GM04504 (cell line): Measurements from ENCODE around the gene KAT6B.

ENCODE experiments used
- DNase-seq: peaks from one replicate; pipeline ENCODE4 v3.0.0-alpha.2; 2012; ENCODE audit warnings: low read depth

Gene KAT6B

DNA sequence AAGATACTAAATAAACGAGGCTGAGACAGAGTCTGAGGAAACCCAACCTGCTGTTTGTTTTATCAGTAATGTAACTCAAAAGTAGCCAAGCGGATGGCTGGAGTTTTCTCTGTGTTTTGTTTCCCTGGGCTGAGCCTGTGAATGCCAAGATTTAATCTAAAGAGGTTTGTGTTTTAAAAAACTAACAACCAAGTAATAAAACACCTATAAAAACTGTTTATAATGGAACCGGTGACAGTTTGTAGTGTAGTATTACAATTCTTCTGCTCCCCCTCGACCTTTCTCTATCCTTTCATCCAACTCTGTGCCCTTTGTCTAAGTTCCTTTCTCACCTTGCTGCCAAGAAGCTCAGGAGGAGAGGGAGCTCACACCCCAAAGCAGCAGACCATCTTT, 2.6 kb upstream of the KAT6B start:
- DNase-seq, result no peak

DNA sequence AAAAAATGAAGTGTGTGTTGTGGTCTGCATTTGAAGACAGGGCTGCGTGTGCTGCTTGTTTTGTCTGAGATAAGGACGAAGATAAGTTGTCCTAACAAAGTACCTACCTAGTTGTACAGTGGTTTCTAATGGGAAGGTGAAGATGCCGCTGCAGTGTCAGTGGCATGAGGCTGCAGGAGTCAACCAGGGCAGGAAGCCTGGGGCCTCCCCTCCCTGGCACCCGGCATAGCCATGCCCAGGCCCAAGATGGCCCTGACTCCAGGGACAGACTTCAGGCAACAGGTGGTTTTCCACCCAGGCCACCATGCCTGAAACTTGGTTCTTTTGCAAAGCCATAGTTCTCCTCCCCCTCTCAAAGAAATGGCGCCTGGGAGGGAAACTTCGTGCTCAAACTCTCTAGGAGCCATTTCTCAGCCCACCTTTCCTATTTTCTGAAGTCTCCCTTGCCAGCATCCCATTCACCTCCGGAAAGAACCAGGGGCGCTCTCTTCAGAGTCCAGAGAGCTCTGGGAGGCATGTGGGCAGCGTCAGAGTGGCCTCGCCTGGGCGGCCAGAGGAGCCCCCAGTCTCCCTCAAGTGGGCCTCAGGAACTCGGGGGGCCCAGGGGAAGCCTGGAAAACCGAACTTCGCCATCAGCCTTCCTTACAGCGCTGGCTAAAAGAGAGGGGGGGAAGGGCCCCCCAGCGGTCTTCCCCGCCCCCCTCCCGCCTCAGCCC, 2.1 kb upstream of the KAT6B start:
- no peak for DNase-seq

DNA sequence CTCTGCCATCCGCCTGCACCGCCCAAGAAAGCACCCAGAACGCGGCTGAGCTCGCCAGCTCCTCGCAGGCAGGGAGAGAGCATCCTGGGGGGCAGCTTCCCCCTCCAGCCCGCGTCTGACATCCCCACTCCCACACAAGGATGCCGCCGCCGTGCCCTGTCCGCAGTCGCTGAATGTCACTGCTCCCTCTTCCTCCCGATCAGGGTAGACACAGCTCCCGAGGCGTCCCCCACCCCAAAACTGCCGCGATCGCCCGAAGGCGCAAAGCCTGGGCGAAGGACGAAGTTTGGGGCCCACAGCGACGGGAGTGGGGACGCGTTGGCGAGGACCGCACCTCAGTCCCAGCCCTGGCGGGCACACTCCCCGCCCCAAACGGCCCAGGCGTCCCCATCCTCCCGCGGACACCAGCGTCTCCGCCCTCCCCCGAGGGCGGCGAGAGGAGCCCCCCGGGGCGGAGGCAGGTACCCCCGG, 1.5 kb upstream of the KAT6B start:
- DNase-seq, result no peak

DNA sequence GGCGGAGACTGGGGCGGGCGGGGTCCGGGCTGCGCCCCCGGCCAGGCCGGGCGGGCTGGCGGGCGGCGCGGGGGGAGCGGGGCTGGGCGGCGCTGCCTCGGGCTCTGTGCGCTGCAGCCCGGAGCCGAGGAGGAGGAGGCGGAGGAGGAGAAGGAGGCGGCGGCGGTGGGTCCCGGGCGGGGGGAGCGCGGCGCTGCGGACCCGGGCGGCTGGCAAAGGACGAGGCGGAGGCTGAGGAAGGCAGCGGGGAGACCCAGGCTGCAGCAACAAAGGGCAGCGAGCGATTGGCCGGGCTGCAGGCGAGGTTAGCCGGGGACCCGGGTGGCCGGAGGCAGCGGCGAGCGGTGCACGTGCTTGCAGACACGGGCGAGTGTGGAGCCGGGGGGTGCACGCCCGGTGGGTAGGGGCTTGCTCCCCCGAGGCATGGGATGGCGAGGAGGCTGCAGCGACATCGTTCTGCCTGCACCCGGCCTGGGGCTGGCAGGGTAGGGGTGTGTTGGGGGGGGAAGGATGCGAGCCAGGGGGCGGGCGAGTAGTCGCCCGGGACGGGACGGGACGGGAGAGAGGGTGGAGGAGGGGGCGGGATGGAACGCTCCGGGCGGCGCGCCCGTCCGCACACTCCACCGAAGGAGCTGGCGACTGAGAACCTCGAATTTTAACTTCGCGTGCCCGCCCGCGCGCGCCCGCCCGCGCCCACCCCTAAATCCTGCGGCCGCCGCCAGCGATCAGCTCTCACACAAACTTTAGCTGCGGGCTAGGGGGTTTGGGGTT, 844 bp upstream of the KAT6B start:
- DNase-seq, result no peak

DNA sequence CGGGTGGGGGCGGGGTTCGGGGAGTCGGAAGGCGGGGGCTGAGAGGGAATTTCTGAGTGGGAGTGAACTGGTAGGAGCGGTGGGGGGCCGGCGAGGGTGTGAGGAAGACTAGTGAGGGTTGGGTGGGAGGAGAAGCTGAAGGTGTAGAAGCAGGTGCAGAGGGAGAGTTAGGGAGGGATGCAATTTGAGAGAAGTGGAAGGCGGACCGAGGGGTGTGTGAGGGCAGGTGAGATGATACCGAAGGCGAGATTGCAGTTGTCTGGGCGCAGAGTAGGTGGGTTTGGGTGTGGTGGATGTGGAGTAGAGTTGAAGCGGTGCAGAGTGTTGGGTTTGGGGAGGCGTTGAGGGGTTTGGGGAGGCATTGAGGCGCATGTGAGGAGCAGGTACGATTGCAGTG, 643 bp downstream of the KAT6B start:
- no peak for DNase-seq

DNA sequence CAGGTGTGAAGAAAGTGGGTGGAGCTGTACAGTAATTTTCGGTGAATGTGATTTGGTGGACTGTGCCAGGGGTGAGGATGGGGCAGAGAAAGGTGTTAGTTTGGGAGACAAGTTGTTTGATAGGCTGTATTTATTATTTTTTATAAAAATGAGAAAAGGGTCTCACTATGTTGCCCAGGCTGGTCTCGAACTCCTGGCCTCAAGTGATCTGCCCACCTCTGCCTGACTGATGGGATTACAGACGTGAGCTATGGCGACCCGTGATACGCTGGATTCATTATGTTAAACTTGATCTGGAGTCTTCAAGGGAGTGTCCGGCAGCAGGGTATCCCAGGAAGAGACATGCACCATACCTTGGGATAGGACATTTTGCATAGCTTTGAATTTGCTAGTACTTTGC, 1.3 kb downstream of the KAT6B start:
- DNase-seq, result no peak

DNA sequence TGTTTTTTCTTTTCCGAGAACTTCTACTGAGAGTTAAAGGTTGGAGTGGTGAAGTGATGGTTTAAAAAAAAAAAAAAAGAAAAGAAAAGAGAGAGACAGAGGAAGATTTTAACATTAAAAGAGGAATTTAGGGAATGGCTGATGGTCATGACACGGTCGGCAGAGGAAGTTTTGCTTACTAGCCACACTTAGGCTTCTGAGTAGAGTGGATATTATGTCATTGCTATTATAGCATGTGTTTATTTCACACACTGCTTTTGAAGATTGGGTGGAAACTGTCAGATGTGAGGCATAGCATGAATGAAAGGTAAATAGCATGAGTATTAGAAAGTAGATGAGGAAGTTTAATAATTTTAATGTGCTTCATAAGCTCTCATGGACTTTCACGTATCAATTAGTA, 2.5 kb downstream of the KAT6B start:
- no peak for DNase-seq

DNA sequence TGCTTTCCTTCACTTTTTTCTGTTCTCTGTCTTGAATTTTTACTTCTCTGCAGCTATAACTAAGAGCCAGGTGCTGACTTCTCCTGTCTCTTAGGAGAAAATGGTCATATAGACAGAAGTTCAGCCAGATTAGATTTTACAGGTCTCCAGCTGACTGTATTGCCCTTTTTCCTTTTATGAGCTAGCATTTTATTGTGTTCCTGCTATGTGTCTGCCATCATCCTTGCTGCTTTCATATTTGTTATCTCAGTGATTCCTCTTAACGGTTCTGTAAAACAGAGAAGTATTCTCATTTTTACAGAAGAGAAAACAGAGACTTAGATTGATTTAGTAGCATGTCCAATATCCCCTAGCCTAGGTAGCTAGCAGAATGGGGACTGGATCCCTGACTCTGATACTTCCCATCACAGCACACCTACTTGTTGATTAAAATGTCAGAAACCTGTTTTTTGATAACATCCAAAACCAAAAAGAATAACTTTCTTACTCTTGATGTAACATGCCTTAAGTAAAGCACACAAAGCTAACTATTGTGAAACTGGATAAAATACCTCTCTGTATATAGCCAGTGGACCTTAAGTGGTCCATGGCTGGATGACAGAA, 5.2 kb downstream of the KAT6B start:
- no peak for DNase-seq

DNA sequence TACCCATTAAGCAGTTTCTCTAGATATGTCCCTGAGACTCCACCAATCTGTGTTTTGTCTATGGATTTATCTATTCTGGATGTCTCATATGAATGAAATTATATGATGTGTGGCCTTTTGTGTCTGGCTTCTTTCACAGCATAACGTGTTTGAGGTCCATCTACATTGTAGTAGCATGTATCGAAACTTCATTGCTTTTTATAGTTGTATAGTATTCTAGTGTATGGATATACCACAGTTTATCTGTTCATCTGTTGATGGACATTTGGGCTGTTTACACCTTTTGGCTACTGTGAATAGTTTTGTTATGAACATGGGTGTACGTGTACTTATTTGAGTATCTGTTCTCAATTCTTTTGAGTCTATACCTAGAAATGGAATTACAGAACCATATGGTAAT, 9.6 kb downstream of the KAT6B start:
- DNase-seq, result no peak

DNA sequence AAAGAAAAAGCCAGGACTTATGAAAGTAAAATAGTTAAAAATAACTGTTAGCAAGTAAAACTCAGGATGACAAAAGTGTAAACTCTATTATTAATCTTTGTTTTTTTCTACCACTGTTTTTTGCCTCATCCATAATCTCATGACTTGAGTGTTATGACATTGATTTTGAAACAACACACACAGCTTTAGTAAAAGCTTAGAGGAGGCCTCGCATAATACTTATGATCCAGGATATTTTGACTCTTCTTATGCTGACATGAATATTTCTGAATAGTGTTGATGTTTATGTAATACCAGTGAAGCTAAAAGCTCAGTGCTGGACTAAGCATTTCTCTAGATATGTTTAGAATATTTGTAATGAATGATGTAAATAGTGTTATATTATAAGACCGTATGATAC, 10.5 kb downstream of the KAT6B start:
- DNase-seq, result no peak

DNA sequence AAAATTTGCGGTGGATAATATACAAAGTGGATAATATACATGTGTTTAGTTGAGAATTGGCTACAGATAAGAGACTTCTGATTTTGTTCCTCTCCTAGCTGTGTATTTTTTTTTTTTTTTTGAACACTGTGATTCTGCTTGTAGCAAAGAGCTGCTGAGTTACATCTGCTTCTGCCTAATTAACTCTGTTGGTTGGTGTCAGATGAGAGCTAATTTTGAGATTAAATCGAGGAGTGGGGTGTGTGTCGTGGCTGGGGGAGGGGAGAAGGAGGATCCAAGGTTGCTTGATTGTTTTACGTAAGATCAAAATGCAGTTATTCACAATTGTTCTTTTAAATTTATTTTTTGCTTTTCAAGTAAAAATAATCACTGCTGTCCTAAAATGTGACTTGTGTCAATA, 11.3 kb downstream of the KAT6B start:
- DNase-seq, result no peak

DNA sequence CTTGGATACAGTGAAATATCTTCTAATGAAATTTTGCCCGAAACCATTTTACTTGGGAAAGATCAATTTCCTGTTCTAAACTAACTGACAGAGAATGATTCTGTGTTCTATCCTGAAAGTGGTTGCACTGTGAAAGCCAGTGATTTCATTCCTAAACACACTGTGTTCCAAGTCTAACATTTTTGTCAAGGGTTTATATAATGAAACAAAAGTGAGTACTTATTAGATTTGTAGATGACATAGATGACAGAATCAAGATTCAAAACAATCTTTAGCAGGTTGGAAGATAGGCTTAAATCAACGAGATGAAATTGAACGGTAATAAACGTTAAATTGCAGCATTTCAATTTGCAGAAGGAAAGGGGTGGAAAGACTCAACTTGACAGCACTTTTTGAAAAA, 13.3 kb downstream of the KAT6B start:
- no peak for DNase-seq

DNA sequence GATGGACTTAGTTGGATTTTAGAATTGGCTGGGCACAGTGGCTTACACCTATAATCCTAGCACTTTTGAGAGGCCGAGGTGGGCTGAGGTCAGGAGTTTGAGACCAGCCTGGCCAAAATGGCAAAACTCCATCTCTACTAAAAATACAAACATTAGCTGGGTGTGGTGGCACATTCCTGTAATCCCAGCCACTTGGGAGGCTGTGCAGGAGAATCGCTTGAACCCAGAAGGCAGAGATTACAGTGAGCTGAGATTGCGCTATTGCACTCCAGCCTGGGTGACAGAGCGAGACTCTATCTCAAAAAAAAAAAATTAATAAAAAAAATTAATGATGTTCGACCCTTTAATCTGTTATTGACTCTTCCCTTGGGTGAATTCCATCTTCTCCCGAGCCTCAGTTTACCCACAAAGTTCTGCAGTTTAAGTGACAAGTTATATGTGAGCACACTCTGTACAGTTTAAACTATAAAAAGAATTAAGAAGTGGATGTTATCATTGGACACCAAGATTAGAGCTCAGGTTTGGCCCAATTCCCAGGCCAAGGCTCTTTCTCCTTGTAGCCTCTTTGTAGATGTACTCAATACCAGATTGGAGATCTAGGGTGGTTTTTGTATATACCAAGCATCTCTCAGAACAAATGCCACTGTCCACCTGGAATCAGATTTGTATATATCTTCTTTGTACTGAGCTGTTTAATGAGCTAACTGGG, 15.0 kb downstream of the KAT6B start:
- no peak for DNase-seq

DNA sequence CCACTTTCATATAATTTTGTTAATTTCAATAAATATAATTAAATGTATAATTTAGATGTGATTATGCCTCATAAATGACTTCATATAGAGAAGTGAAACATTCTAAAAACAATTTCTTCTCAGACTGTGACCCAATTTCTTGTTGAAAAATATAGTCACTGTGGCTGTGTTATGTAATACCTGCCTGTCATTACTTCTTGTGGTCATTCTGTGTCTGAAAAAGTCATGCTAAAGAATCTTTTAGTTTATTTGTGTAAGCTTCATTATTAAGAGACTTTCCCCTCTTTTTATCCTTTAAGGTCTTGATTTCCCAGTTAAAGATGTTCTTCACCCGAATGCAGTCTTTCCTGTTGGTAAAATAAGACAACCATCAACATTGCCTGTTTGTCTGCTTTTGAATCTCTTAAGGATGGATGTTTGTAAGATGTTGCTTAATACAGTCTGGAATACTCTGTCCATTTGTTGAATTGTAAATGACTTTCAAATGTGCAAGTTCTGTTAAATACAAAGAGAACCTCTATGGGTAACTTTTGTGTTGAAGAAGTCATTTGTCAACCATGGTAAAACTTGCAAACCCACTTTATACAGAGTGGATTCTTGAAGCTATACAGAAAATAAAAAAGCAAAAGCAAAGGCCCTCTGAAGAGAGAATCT, 16.0 kb downstream of the KAT6B start:
- DNase-seq, result no peak

DNA sequence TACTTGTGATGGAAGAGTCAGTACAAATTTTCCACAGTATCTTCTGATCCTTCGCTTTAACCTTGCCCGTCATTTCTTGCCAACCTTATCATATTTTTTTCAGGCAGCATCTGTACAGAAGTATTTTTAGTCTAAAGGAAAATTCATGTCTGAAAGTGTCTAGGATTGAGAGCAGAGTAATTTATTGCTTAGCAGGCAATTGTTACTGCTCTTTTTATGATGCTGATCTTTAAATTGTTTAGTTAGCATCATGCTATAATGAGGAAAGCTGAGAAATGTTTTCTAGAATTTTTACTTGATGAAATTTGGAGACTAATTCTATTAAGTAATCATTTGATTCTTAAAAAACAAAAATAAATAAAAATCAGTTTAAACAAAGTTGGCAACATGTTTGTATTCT, 20.6 kb downstream of the KAT6B start:
- no peak for DNase-seq

DNA sequence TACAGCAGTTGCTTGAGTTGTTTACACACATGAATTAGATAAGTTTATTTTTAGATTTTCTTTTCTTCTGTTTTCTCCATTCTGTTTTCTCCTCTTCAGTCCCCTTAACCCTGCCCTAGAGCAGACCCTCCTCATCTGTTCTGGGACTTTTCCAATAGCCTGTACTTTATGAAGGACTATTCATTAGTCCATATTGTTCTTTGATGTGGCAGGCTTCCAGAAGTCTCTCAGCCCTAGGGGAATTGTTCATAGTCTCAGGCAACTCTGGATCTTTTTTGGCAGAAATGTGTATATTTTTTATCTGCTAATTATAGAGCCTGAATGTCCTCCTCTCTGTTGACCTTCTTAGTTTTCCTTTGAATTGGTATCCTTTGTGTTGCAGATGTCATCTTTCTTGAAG, 25.4 kb downstream of the KAT6B start:
- no peak for DNase-seq

DNA sequence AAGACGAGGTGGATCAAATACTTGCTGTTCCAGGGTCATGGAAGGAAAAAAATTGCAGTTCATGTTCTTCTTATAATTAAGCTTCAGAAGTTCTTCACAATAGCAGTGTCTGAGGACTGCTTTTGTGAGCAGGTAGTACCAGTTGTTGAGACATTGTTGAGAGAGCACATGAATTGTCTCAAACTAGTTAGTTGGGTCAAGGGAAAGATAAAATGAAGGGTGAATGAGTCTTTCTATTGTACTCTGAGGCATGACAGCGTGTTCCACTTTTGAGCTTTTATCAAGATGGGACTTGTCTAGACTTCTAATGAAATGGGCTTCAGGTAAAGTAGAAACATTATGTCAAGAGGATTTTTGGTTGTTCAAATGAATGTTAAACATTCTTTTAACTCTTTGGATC, 26.0 kb downstream of the KAT6B start:
- no peak for DNase-seq

DNA sequence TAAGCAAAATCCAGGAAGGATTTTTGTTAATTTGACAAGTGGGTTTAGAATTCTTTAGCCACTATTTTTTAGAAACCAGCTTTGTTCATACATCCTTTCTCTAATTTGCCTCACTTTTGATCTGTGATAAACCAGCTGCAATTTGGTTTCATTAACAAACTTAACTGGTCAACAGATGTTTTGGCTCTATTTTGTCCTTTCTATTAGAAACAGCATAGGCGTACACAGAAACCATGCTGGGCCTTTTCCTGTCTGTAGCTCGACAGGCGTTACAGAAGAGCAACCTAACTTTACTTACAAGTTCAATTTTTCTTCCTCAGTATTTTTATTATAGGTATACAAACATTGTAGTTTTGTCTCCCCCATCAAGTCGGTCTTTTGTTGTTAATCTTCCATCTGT, 28.2 kb downstream of the KAT6B start:
- DNase-seq, result no peak

DNA sequence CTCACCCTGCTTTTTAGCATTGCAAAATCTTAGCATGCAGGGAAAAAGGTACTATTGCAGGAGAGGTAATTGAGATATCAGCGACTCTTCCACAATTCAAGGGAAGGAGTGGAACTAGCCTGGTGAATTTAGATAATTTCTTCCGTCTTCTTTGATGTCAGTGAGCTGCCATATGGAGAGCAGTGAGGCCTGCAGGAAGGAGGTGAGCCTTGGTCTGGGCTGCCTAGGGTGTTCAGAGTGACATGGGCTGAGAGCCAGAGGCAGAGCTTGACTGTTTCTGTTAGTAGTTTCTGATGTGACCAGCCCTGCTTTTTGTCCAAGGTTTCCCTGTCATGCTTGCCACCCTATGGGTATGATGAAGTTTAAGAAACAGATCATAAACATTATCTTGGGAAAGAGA, 28.6 kb downstream of the KAT6B start:
- no peak for DNase-seq

DNA sequence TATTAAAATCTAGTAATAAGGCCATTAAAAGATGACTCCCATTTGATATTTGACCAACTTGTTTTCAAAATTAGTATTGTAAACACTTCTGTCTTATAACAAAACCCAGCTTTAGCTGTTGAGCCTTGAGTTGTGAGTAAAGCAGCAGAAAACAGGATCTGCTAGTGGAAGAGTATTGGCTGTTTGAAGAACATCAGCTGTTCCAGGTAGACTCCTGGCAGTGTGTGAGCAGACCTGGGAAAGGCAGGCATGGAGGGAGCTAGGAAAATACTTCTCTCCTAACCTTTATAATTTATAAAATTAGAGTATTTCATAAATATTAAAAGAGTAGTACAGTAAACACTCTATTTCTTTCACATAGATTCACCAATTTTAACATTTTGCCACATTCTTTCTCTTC, 29.0 kb downstream of the KAT6B start:
- DNase-seq, result no peak

DNA sequence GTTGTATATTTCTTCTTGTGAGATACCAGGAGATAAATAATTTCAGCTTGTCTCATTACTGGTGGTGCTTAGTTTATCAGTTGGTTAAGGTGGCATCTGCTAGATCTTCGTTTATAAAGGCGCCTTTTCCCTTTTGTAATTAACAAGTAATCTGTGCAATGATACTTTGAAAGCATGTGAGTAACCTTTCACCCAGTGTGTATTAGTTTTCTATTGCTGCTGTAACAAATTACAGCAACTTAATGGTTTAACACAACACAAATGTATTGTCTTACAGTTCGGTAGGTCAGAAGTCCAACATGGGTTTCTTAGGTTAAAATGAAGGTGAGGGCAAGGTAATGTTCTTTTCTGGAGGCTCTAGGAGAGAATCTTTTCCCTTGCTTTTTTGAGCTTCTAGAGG, 30.5 kb downstream of the KAT6B start:
- no peak for DNase-seq

DNA sequence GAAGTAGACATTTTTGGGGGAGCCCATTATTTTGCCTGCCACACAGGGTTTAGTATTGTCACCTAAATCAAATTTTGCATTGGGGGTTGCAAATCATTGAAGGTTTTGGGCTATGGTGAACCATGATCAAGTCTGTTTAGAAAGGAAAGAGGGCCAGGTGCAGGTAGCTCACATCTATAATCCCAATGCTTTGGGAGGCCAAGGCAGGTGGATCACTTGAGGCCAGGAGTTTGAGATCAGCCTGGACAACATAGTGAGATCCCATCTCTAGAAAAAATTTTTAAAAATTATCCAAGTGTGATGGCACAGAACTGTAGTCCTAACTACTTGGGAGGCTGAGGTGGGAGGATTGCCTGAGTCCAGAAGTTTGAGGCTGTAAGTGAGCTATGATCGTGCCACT, 31.2 kb downstream of the KAT6B start:
- DNase-seq, result no peak
